Measurements from ENCODE around the gene CEMP1.

DNA sequence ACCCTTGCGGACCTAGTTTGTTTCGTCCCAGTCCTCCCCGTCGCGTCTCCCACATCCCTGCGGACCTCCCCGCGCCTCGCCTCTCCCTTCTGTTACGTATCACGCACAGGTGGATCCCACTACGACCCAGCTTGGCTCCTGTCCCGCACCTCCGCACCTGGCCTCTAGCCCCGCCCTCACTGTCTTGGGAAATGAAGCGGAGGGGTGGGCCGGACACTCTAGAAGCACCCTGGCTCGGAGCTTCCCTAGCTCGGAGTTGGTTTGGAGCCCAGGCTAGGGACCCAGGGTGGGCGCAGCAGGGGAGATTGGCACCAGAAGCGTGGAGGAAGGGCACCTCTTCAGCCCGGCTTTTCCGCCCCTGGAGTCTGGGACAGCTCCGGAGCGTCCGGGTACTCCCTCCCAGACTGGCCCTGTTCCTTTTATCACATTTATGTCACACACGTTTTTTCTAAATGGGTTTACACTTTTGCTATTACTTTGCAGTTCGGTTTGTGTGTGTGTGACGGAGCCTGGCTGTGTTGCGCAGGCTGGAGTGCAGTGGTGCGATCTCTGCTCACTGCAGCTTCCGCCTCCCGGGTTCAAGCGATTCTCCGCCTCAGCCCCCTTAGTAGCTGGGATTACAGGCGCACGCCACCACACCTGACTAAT, 1.4 kb upstream of the CEMP1 start:
- peak; percentile 2; the same call in 1 of the 2 replicates for TF ChIP-seq POLR2AphosphoS5 (IDR thresholded peaks at IDR 0.05; ENCODE audit: low read depth, low read length)
- TF ChIP-seq POLR2A (IDR thresholded peaks at IDR 0.05; ENCODE audit: low read depth, low read length), result no peak
